HG02798 (cell line): Measurements from ENCODE around the gene DAGLA.

Source experiments
- ATAC-seq: cut with Tn5 transposase; IDR thresholded peaks from one replicate; pipeline ENCODE4 v1.9.1; 2021; ENCODE audit warnings: mild to moderate bottlenecking; ENCODE audit not compliant: unreplicated experiment, poor library complexity

DAGLA gene

GRCh38 chr11:61757213-61757862 lies 77.1 kb downstream of the DAGLA start:
- no peak for ATAC-seq

- ATAC-seq = no peak
These were observed 80.8 kb downstream of the DAGLA start for GRCh38 chr11:61760946-61761345.

GRCh38 chr11:61761440-61762222 lies 81.4 kb downstream of the DAGLA start:
- no peak for ATAC-seq

- no peak for ATAC-seq
These were observed 82.0 kb downstream of the DAGLA start for GRCh38 chr11:61762223-61762615.

- no peak for ATAC-seq
These were observed 82.6 kb downstream of the DAGLA start for GRCh38 chr11:61762798-61763197.

GRCh38 chr11:61763930-61764605 lies 83.9 kb downstream of the DAGLA start:
- ATAC-seq = no peak

- no peak for ATAC-seq
These were observed 84.5 kb downstream of the DAGLA start for GRCh38 chr11:61764606-61765260.

GRCh38 chr11:61765550-61766253 lies 85.5 kb downstream of the DAGLA start:
- no peak for ATAC-seq

GRCh38 chr11:61766353-61766841 lies 86.2 kb downstream of the DAGLA start:
- no peak for ATAC-seq

- ATAC-seq = no peak
These were observed 88.3 kb downstream of the DAGLA start for GRCh38 chr11:61768376-61769076.

- ATAC-seq = no peak
These were observed 89.2 kb downstream of the DAGLA start for GRCh38 chr11:61769169-61769920.

GRCh38 chr11:61769946-61770683 lies 89.9 kb downstream of the DAGLA start:
- ATAC-seq = no peak

GRCh38 chr11:61771195-61771894 lies 91.2 kb downstream of the DAGLA start:
- no peak for ATAC-seq

- ATAC-seq = no peak
These were observed 91.8 kb downstream of the DAGLA start for GRCh38 chr11:61771985-61772455.

GRCh38 chr11:61773356-61773755 lies 93.2 kb downstream of the DAGLA start:
- no peak for ATAC-seq

GRCh38 chr11:61773809-61774208 lies 93.6 kb downstream of the DAGLA start:
- ATAC-seq = no peak

GRCh38 chr11:61774411-61774810 lies 94.2 kb downstream of the DAGLA start:
- no peak for ATAC-seq
